ENCODE data around the gene PELI2.

The PELI2 gene

GRCh38 chr14:56262530-56262929 is 144.3 kb downstream of the PELI2 start:
- no peak for DNase-seq

GRCh38 chr14:56268039-56268438 is 149.8 kb downstream of the PELI2 start:
- no peak for DNase-seq

- DNase-seq, result no peak
These were observed 150.5 kb downstream of the PELI2 start for GRCh38 chr14:56268673-56269072.

GRCh38 chr14:56270921-56271320 is 152.7 kb downstream of the PELI2 start:
- no peak for DNase-seq

- no peak for DNase-seq
These were observed 153.8 kb downstream of the PELI2 start for GRCh38 chr14:56271970-56272369.

- no peak for DNase-seq
These were observed 154.9 kb downstream of the PELI2 start for GRCh38 chr14:56273155-56273554.

GRCh38 chr14:56273951-56274350 is 155.7 kb downstream of the PELI2 start:
- DNase-seq, result no peak

- DNase-seq, result no peak
These were observed 156.3 kb downstream of the PELI2 start for GRCh38 chr14:56274556-56274955.

GRCh38 chr14:56276108-56276507 is 157.9 kb downstream of the PELI2 start:
- no peak for DNase-seq

- no peak for DNase-seq
These were observed 160.2 kb downstream of the PELI2 start for GRCh38 chr14:56278383-56278782.

GRCh38 chr14:56280843-56281242 is 162.6 kb downstream of the PELI2 start:
- DNase-seq, result no peak

- DNase-seq, result no peak
These were observed 164.0 kb downstream of the PELI2 start for GRCh38 chr14:56282179-56282578.

- no peak for DNase-seq
These were observed 166.4 kb downstream of the PELI2 start for GRCh38 chr14:56284641-56285040.

- no peak for DNase-seq
These were observed 170.9 kb downstream of the PELI2 start for GRCh38 chr14:56289155-56289554.

GRCh38 chr14:56290195-56290594 is 172.0 kb downstream of the PELI2 start:
- DNase-seq, result no peak

- DNase-seq, result no peak
These were observed 174.8 kb downstream of the PELI2 start for GRCh38 chr14:56292970-56293369.

- DNase-seq, result no peak
These were observed 175.3 kb downstream of the PELI2 start for GRCh38 chr14:56293506-56293905.

GRCh38 chr14:56294128-56294527 is 175.9 kb downstream of the PELI2 start:
- DNase-seq, result no peak

GRCh38 chr14:56295743-56296142 is 177.5 kb downstream of the PELI2 start:
- no peak for DNase-seq

GRCh38 chr14:56297449-56297848 is 179.2 kb downstream of the PELI2 start:
- DNase-seq, result no peak

GRCh38 chr14:56299306-56299984 is 181.2 kb downstream of the PELI2 start:
- no peak for DNase-seq

- no peak for DNase-seq
These were observed 182.3 kb downstream of the PELI2 start for GRCh38 chr14:56300495-56300894.

- DNase-seq, result no peak
These were observed 186.2 kb downstream of the PELI2 start for GRCh38 chr14:56304456-56304855.

- DNase-seq, result no peak
These were observed 191.0 kb downstream of the PELI2 start for GRCh38 chr14:56309198-56309597.

GRCh38 chr14:56310643-56311042 is 192.4 kb downstream of the PELI2 start:
- no peak for DNase-seq
